GM12875 (cell line): ENCODE measurements around the gene GRK5.

ENCODE experiments used
- H3K4me3 ChIP-seq: one replicate; pipeline ENCODE4 v1.5.1; 2011; ENCODE audit warnings: low read depth, low read length, control low read depth
- CTCF ChIP-seq: IDR thresholded peaks from 2 replicates; pipeline ENCODE4 v1.5.1; 2011; ENCODE audit warnings: low read depth, mild to moderate bottlenecking, control low read depth, inconsistent platforms, low read length, moderate library complexity, borderline replicate concordance; ENCODE audit not compliant: insufficient read depth

Gene GRK5

GRCh38 chr10:119283387-119283786 lies 76.0 kb downstream of the GRK5 start:
- no peak overlapping the region for H3K4me3 ChIP-seq
- TF ChIP-seq CTCF = no peak

- no peak for TF ChIP-seq CTCF
- H3K4me3 ChIP-seq = no peak overlapping the region
Measured at GRCh38 chr10:119283818-119284217, 76.4 kb downstream of the GRK5 start.

- no peak for TF ChIP-seq CTCF
- no peak overlapping the region for H3K4me3 ChIP-seq
Measured at GRCh38 chr10:119284679-119285096, 77.3 kb downstream of the GRK5 start.

GRCh38 chr10:119285495-119286267 lies 78.3 kb downstream of the GRK5 start:
- H3K4me3 ChIP-seq = peak overlapping the region; percentile 16
- TF ChIP-seq CTCF = no peak

GRCh38 chr10:119286516-119286915 lies 79.1 kb downstream of the GRK5 start:
- no peak overlapping the region for H3K4me3 ChIP-seq
- TF ChIP-seq CTCF = no peak

GRCh38 chr10:119286983-119287633 lies 79.7 kb downstream of the GRK5 start:
- H3K4me3 ChIP-seq = no peak overlapping the region
- TF ChIP-seq CTCF = no peak

GRCh38 chr10:119288574-119289001 lies 81.2 kb downstream of the GRK5 start:
- no peak overlapping the region for H3K4me3 ChIP-seq
- TF ChIP-seq CTCF = no peak
